Measurements from ENCODE around the gene BCR.

DNA sequence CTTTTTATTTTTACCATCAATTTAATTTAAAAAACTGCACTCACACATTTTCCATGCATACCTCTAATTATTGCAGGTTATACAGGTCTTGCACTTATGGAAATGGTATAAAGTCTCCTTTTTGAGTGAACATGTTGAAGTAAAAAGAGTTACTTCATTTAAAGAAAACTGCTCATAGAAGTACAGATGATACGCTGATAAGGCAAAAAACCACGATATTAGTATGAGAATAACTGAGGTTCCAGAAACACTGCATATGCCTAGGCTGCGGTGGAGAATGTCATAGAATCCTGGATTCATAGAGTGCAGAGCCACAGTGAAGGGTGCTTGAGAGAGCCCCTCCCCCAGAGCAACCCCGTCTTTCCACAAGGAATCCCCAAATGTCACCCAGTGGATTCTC is 175.8 kb downstream of the BCR start:
- TF ChIP-seq, protein P1, sequence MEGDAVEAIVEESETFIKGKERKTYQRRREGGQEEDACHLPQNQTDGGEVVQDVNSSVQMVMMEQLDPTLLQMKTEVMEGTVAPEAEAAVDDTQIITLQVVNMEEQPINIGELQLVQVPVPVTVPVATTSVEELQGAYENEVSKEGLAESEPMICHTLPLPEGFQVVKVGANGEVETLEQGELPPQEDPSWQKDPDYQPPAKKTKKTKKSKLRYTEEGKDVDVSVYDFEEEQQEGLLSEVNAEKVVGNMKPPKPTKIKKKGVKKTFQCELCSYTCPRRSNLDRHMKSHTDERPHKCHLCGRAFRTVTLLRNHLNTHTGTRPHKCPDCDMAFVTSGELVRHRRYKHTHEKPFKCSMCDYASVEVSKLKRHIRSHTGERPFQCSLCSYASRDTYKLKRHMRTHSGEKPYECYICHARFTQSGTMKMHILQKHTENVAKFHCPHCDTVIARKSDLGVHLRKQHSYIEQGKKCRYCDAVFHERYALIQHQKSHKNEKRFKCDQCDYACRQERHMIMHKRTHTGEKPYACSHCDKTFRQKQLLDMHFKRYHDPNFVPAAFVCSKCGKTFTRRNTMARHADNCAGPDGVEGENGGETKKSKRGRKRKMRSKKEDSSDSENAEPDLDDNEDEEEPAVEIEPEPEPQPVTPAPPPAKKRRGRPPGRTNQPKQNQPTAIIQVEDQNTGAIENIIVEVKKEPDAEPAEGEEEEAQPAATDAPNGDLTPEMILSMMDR (IDR thresholded peaks at IDR 0.05; ENCODE audit: insufficient read depth, low read length, poor library complexity, severe bottlenecking) = no peak
- TF ChIP-seq EZH2phosphoT487 (conservative IDR thresholded peaks at IDR 0.05; ENCODE audit: low read length) = no peak
